Embryonic facial prominence (tissue), 1 donor: ENCODE measurements around the gene GRK3.
"Not testable (repeated sequence)": the region's sequence is repeated elsewhere in the genome, so short reads cannot be mapped to it uniquely, and the experiment has no call there.

Experiments used
- DNase-seq: peaks from one replicate; pipeline ENCODE4 v3.0.0-alpha.2; 2016; ENCODE audit errors: extremely low spot score

Gene GRK3

DNA sequence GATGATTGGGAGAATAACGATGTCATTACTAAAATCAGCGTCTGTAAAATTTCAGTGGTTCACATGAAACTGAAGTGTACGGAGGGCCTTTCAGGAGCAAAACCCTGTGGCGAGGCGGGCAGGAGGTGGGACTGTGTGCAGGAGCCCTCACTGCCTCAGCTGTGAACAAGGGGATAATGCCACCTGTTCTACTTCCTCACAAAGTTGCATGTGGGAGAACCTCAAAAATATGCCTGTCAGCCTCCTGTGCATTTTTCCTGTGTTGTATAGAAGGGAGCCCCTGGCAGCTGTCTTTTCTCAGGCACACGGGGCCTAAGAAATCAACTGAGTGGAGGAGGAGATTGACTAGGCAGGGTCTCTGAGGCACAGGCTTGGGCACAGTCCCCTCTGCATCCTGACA is 134.5 kb downstream of the GRK3 start:
- DNase-seq: no peak

DNA sequence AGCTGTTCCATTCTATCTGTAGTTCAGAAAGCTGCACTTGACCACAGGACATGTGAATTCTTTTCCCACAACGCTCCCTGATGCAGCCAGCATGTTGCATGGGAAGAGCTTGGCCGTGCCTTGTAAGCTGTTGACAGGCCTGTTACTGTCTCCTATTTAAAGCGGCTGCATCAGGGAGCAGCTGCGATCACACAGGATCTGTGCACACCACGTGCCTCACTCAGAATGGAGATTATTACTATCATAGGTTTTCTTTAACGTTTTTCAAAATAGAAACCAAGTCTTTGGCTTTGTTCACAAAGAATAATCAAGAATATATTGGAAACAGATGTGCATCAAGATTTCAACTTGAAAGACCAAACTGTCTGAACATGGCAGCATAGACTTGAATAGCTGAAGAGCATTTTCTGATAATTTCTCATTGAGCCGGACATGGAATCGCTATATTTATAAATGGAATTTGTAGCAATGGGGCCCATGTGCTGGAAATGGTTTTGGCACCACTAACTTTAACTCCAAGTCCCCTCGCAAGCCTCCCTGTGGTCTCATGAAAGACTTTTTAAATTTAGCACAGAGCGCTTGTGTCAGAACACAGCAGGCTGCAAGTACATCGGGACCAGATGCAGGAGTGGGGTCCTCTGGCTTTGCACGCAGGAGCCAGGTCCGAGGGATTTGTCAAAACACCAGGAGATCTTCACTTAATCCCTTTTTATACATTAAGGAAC is 136.7 kb downstream of the GRK3 start:
- DNase-seq: peak; percentile 74

DNA sequence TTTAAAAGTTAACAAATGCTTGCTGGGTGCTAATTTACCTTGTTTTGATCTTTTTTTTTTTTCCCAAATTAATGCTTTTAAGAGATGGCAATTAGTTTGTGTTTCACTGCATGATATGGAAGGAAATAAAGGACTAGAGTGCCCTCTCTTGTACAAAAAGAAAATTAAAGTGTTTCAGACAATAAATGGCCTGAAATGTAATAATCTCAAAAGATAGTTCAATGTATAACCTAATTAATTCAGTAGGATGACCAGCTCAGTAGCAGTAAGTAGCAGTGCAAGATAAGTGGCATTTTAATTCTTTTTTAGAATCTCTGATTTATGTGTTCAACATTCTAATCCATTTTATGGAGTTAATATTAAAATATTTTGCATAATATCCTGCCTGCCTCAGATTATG is 137.6 kb downstream of the GRK3 start:
- DNase-seq: no peak

DNA sequence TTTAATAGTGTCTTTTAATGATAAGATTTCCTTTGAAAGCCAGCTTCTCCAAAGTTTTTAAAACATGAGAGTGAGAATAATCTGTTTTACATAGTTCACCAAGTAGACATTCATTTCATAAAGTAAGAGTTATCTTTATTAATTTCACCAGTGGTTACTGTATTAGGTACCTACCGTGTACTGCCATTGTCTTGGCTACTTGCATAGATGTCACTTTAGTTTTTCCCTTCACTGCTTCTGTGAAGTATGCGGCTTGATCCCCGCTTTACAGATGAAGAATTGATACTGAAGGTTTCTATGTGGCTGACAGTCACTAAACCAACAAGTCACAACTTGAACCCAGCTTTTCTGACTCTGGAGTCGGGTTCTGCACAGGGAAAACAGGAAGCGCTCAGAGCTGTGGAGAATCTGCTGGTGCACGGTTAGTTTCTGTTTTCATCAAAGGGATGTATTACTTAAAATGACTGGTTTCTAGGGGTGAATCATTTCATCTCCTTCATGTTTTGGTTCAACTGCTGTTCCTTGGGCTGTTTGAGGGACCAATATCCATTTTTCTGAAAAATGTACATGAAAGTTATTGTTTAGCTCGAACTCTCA is 138.2 kb downstream of the GRK3 start:
- no peak for DNase-seq

DNA sequence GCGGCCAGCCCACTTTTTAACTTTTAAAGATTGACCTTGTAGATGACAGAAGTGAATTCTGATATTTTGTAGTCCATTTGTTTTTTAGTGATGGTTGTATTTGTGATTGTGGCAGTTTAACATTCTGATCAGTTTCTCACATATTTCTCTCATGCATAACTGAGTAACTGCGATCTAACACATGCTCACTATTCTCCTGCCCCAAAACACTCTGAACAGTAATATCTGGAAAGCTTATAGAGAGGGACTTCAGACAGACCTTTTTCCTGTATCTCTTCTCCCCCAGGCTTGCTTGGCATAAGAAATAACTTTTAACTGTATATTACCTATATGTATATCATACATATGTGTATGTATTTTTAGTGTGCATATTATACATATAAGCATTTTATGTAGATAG is 140.2 kb downstream of the GRK3 start:
- DNase-seq: no peak

DNA sequence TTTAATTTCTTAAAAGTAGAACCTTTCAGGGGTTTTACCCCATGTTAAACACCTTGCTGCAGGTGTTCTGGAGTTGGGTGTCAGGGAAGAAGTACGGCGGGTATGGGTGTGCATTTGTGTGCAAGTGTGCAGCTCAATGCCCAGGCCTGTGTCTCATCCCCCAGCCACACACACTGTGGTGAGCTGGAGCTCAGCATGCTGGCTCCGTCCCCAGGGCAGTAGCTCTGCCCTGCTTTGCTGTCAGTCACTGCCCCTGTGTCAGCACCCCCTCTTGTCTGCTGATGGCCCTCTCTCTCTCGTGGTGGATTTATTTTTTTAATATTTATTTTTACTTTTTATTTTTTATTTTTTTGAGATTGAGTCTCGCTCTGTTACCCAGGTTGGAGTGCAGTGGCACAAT is 141.7 kb downstream of the GRK3 start:
- no peak for DNase-seq

DNA sequence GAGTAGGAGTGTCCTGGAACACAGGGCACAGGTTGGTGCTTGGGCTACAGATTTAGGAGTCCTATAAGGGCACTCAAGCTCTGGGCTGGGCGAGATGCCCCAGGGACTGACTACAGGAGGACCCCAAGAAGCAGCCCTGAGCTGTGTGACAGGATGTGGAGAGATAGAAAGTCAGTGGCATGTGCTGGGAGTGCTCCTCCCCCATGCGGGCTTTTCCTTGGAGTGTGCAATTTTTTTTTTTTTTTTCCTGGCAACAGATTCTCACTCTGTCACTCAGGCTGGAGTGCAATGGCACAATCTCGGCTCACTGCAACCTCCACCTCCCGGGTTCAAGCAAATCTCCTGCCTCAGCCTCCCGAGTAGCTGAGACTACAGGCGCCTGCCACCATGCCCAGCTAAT is 144.0 kb downstream of the GRK3 start:
- not testable (repeated sequence) for DNase-seq

DNA sequence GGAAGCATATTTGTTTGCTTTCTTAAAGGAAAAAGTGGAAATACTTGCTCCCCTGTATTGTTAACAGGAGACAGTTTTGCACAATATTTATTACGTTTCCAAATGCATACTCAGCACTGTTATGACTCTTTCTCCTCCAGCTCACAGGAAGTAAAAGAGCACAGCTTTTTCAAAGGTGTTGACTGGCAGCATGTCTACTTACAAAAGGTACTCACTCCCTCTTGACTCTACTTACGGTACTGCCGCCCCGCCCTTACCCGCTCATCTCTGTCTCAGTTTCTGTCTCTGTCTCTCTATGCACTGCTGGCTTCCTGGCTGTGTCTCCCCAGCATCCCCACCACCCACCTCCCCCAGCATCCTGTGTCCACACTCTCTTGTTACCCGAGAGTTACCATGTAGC is 145.3 kb downstream of the GRK3 start:
- no peak for DNase-seq

DNA sequence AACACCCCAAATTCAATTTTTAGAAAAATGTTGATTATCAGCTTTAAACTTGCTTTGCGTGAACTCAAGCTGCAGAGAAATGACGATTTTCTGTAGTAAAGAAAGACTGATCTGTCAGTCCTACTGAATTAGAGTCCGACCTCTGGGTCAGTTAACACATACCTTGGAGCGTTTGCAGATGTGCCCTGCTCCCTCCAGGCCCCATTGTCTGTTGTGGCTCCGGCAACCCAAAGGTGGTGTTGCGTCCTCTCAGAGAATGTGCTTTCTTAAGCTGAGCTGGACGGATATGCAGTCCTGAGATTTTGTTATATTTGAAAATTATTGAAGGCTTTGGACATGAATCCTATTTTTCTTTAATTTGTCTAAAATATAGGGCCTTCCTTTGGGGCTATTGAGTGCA is 146.0 kb downstream of the GRK3 start:
- no peak for DNase-seq

DNA sequence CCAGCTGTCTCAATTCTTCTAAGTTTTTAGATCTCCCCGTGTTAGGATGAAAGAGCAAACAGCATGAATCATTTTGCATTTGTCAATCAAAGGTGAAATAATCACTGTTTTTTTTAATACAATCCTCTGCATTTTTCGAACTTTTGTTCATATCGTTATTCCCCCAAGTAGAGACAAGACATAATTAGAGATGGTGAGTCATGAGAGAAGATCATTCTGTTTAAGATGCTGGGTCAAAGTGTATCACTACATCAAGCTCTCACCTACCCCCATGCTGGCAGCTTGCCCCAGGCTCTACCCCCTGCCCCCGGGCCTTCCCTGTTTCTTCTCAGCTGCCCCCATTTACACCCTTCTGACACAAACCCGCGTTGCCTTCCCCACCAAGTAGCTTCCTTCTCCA is 147.0 kb downstream of the GRK3 start:
- DNase-seq: no peak

DNA sequence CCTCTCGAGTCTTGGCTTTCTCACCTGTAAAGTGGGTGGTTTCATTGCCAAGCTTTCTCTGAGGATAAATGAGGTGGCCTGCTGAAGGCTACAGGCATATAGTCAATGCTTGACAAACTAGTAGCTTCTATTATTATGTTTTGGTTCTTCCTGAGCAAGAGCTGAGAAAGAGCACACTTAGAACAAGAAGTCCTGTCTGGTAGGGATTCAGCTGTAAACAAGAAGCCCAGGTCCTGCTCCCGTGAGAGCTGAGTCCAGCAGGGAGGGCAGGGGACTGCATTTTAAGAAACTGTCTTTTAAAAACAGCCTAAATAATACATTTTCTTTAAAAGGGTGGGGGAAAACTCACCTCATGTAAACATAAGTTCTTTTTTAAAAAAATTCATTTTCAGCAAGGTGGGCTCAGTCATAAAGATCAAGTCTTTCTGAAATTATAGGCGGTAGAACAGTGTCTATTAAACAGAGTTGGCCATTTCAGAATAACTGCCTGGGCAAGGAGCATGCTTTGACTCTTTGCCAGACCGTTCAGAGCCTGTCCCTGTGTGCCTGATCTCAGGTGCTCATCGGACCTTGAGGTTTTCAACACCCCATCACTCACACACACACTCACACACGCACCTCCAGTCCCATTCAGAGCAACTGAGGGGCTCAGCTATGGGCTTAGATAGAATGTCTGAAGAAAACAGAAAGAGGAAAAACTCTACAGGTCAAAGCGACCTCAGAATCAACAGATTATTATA is 148.4 kb downstream of the GRK3 start:
- no peak for DNase-seq

DNA sequence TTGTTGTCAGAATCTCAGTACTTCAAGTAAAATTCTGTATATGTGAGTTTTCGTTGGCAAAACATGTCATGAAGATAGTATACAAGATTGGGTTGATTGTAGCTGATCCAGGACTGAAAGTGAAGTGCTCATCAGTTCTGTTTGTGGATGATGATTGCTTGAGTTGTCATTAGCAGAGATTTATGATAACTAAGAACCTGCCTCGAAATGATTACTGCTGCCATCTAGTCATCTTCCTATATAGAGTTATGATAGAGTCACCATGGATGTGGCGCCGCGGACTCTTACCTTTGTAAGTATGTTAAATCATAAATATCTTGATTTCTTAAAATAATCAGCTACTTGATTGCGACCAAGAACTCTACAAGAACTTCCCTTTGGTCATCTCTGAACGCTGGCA is 149.6 kb downstream of the GRK3 start:
- no peak for DNase-seq

DNA sequence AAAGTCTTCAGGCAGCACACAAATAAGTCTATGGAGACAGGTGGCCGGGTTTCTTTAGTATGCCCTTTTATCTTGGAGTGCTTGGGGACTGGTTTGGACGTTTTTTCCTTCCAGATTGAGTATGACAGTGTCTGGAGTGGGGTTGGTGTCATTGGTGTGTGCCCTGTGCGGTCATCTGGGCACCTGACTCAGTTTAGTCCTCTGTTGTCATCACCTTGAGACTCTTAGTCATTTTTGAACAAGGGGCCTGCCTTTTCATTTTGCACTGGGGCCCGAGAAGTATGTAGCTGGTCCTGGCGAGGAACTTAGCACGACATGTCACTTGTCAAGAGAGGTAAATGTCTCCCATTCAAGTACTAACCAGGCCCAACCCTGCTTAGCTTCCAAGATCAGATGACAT is 150.3 kb downstream of the GRK3 start:
- DNase-seq: no peak

DNA sequence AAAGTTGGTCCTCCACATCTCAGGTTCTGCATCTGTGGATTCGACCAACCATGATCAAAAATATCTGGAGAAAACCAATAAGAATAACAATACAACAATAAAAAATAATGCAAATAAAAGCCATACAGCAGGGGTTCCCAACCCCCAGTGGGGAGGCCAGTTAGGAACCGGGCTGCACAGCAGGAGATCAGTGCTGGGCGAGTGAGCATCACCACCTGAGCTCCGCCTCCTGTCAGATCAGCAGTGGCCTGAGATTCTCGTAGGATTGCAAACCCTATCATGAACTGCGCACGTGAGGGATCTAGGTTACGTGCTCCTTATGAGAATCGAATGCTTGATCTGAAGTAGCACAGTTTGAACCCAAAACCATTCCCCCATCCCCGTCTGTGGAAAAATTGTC is 152.2 kb downstream of the GRK3 start:
- DNase-seq: no peak

DNA sequence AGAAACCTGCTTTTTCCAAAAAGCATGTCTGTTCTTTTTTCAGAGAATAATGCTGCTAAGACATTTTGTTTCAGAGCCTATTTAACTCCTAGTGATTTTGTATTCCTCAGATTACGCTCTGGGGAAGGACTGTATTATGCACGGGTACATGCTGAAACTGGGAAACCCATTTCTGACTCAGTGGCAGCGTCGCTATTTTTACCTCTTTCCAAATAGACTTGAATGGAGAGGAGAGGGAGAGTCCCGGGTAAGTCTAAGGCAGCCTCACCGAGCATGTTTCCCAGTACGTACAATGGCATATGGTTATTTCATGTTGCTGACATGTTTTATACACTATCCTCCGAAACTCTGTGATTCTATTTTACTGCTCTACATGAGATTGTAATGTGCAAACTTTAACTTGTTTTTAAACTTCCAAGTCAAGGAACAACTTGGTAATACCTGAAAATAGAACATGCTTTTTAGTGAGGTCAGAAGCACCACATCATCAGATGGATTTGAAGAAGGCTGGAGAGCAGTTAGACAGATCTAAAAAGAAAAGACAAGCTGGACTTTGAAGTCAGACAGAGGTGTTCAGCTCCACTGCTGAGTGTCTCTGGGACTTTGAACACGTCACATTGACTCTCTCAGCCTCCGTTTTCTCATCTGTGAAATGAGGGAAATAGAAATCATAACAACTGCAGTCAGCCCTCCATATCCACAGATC is 153.8 kb downstream of the GRK3 start:
- no peak for DNase-seq

DNA sequence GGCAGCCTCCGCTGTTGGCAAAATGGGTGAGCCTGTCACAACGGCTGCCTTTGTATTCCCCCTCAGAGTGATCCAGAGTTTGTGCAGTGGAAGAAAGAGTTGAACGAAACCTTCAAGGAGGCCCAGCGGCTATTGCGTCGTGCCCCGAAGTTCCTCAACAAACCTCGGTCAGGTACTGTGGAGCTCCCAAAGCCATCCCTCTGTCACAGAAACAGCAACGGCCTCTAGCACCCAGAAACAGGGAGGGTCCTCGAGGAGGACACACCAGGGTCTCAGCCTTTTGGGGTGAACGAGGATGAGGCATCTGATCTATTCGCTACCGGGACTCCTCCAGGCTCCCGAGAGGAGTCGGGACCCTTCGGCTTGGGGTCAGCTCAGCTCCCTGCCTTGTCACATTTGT is 157.7 kb downstream of the GRK3 start:
- DNase-seq: no peak

DNA sequence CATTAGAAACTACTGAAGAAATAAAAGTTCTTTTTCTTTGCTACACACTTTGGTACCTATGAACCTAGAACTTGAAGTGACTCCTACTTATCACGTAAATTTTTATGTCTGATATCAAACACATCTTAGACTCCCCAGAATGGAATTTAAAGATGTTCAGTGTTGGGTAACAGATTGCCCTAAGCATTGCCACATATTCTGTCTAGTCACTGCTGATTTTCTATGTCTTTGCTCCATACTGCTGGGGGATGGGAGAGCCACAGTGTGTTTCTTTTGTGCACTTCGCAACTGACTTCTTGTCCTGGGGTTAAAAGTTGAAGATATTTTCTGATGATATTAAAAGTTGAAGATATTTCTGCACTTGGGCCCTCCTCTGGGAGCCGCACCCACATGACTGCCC is 158.2 kb downstream of the GRK3 start:
- no peak for DNase-seq

DNA sequence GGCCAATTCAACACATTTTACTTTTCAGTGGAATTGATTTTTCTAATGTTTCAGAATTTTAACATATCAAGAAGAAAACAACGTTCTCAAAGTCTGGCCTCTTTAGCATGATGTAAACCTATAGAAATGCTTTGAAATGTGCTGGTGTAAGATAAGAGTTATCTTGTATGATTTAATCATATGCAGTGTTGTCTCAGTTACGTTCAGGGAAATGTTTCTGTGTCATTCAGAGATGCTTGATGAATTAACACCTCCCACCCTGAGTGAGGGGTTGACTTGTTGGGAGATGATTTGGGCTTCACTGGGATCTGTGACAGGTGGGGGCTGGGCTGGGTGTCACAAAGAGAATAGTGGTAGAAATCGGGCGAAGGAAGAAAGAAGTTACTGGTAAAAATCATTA is 161.8 kb downstream of the GRK3 start:
- no peak for DNase-seq

DNA sequence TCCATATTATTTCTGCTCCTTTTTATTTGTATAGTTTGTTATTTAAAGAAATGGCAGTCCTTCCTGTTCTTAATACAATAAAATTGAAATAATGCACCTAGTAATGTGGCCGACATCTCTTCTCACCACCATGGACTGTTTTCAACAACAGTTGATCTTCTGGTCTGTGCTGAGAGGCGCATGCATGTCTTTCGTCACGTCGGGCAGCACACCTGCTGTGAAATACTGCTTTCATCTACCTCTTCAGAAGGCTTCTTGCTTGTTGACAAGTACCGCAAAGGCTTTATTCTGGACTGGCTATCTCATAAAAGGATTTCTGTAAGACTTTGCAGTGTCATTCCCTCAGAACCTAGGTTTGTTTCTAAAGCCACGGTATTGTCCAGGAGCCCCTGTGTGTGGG is 163.6 kb downstream of the GRK3 start:
- DNase-seq: no peak

DNA sequence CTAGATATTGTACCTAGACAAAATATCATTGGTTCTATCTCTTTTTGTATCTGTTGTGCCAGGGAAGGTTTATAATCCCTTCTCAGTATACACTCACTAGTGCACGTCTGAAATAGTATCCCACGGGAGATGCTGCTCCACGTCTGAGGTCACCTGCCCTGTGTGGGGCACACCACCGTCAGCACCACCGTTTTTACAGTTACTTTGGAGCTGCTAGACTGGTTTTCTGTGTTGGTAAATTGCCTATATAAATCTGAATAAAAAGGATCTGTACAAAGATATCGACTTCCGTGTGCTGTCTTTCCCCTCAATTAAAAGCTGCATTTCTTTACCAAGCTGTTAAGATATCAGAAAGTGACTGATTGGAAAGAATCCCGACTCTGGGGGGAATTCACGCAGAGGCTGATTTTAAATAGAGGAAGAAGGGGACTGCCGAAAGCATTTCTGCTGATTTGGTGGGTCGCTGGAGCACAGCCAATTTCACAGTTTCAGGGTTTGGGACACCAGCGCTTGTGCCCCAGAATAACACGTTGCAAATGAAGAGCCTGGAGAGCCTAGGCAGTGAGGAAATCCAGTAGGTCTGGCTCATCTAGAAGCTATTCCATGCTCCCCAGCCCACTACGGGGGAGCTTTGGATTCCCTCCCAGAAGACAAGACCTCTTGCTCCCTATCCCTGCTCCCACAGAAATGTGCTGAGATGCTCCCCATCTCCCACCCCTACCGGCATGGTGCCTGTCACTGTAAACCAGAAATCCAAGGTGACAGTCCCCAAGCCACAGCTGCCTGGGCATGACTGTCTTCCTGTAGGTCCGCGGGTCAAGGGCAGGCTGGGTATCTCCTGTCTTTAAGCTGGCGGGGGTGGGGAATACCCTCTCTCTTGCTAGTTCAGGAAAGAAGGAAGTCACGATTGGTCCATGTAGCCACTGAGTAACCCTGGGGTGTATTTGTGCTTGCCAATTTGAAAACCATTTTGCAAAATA is 164.8 kb downstream of the GRK3 start:
- no peak for DNase-seq

DNA sequence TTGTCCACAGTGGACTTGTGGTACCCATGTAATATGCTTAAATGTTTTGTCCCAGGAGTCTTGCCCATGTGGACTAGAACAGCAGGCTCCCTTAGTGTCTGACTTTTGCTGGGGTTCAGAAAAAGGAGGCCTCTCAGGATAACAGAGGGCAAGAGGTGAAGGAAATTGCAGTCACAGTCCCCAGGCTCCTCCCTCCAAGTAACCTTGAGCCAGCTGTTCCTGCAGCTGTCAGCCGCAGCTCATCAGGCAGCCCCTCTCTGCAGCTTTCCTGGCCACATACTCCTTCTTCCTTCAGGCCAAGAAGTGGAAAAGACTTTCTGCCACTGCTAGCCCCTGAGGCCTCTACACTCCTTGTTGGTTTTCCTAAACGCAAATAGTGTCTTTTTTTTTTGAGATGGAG is 171.2 kb downstream of the GRK3 start:
- DNase-seq: no peak
